K562 (cell line): ENCODE results near the gene AEN. TPM values are rescaled to one million over a fixed set of nuclear protein-coding genes. Genes with fewer than 3 reads are reported as not detected.

ENCODE experiments used
- ATAC-seq: fragments of 200-7000 bp; cut with Tn5 transposase; 3 replicates; pipeline ENCODE4 v1.9.1; 2020; ENCODE audit warnings: moderate library complexity
- BruUV-seq: library from RNA; stranded (reverse); fragments of 400-500 nt; replicated peaks from 2 replicates; lab custom pipeline; 2021; lab: Mats Ljungman, UMichigan
- CTCF ChIA-PET: fragments of 300-600 bp; formaldehyde crosslinking; extraction: SDS; loops from one replicate; lab custom pipeline; 2021; ENCODE audit warnings: low intra/inter-chr PET ratio; lab: Yijun Ruan, JAX
- POLR2A ChIA-PET: fragments of 300-600, 350-650 bp; sonication (Branson Sonifier 250); formaldehyde crosslinking; extraction: SDS; loops from one replicate; lab custom pipeline; 2021; ENCODE audit warnings: antibody characterized with exemption, inconsistent platforms; lab: Yijun Ruan, JAX
- DNase-seq, 4 experiments: peaks; one replicate each; pipeline versions ENCODE4 v3.0.0 to v3.0.0-alpha.2; 2011 to 2018; ENCODE audit warnings: low spot score in 3 of 4, mixed read lengths in 3 of 4; ENCODE audit errors: extremely low read depth in 1 of 4
- FAIRE-seq: peaks from 2 replicates; lab custom pipeline; 2011; peaks lifted over from hg19 to GRCh38; lab: Jason Lieb, UNC
- H2AFZ ChIP-seq: 2 replicates; pipeline ENCODE4 v1.6.0; 2011; ENCODE audit warnings: low read depth, low read length, control low read depth, inconsistent platforms
- H3K27ac ChIP-seq: fragments of 200-600 bp; 3 replicates; pipeline ENCODE4 v1.8.0; 2011; ENCODE audit warnings: low read depth, mild to moderate bottlenecking, control low read depth, inconsistent platforms, low read length, moderate library complexity, mixed read lengths; ENCODE audit errors: extremely low read depth
- H3K27me3 ChIP-seq, 2 experiments: fragments of 300-600 bp in 1 of 2; 2 replicates in 1 of 2; 3 replicates in 1 of 2; pipeline versions ENCODE4 v1.6.0 to v1.8.0; 2011; ENCODE audit warnings: inconsistent platforms in 2 of 2, low read length in 2 of 2, mild to moderate bottlenecking in 1 of 2, mixed read lengths in 1 of 2, moderate library complexity in 1 of 2; ENCODE audit not compliant: control insufficient read depth in 2 of 2, insufficient read depth in 2 of 2
- H3K36me3 ChIP-seq: fragments of 300-600 bp; 3 replicates; pipeline ENCODE4 v1.8.0; 2011; ENCODE audit warnings: mild to moderate bottlenecking, low read length, inconsistent platforms; ENCODE audit not compliant: control insufficient read depth, insufficient read depth
- H3K4me1 ChIP-seq, 2 experiments: fragments of 200-600 bp in 1 of 2; replicated peaks in 1 of 2; 2 replicates in 1 of 2; 3 replicates in 1 of 2; pipeline versions ENCODE4 v1.5.1 to v1.8.0; 2011; ENCODE audit warnings: inconsistent platforms in 2 of 2, low read length in 2 of 2, mild to moderate bottlenecking in 1 of 2, mixed read lengths in 1 of 2, moderate library complexity in 1 of 2; ENCODE audit not compliant: control insufficient read depth in 2 of 2, insufficient read depth in 2 of 2
- H3K4me2 ChIP-seq: 2 replicates; pipeline ENCODE4 v1.6.1; 2011; ENCODE audit warnings: low read length, control low read depth, inconsistent platforms, mixed read lengths; ENCODE audit not compliant: insufficient read depth
- H3K4me3 ChIP-seq: fragments of 200-600 bp; sonication (generic), shearing (Covaris generic); 2 replicates; pipeline ENCODE4 v1.5.1; 2016; ENCODE audit warnings: control low read depth, inconsistent platforms
- H3K79me2 ChIP-seq: fragments of 200-600 bp; 3 replicates; pipeline ENCODE4 v1.8.0; 2011; ENCODE audit warnings: low read length, inconsistent platforms; ENCODE audit not compliant: control insufficient read depth, insufficient read depth
- H3K9ac ChIP-seq, 2 experiments: 2 replicates each; pipeline versions ENCODE4 v1.6.0 to v1.6.1; 2011; ENCODE audit warnings: low read depth in 2 of 2, low read length in 2 of 2, control low read depth in 1 of 2, inconsistent platforms in 1 of 2, mild to moderate bottlenecking in 1 of 2, mixed read lengths in 1 of 2; ENCODE audit not compliant: insufficient read depth in 1 of 2
- H3K9me1 ChIP-seq: one replicate; pipeline ENCODE4 v1.6.0; 2011; ENCODE audit warnings: inconsistent platforms, mild to moderate bottlenecking, low read length, moderate library complexity; ENCODE audit not compliant: control insufficient read depth, insufficient read depth
- H3K9me3 ChIP-seq: replicated peaks from 2 replicates; pipeline ENCODE4 v1.5.1; 2011; ENCODE audit warnings: low read depth, low read length, inconsistent platforms; ENCODE audit not compliant: control insufficient read depth, insufficient read depth
- H4K20me1 ChIP-seq: replicated peaks from 2 replicates; pipeline ENCODE4 v1.6.1; 2011; ENCODE audit warnings: low read length, inconsistent platforms, mixed read lengths; ENCODE audit not compliant: control insufficient read depth, insufficient read depth
- BCOR ChIP-seq: fragments of 450-650 bp; IDR thresholded peaks from 2 replicates; pipeline ENCODE4 v1.6.1; 2016
- RBM25 ChIP-seq: fragments of 200-400 bp; formaldehyde crosslinking; IDR thresholded peaks from 2 replicates; pipeline ENCODE4 v1.6.1; 2018; ENCODE audit warnings: low read length, low read depth, moderate library complexity; ENCODE audit not compliant: severe bottlenecking
- SREBF2 ChIP-seq: sonication (generic); formaldehyde crosslinking; IDR thresholded peaks from 2 replicates; pipeline ENCODE4 v1.4.0; 2020; ENCODE audit warnings: mild to moderate bottlenecking, missing genetic modification reagents
- ZFP30 ChIP-seq: fragments of 250-450 bp; sonication (Bioruptor Pico); IDR thresholded peaks from 2 replicates; pipeline ENCODE4 v1.8.0; 2022; ENCODE audit warnings: moderate library complexity, mild to moderate bottlenecking, inconsistent platforms, borderline replicate concordance
- ZFPM2 ChIP-seq: fragments of 250-450 bp; sonication (Bioruptor Pico); IDR thresholded peaks from 2 replicates; pipeline ENCODE4 v1.5.1; 2022; ENCODE audit warnings: mild to moderate bottlenecking
- ZNF253 ChIP-seq: fragments of 250-450 bp; sonication (Bioruptor Pico); conservative IDR thresholded peaks from 2 replicates; pipeline ENCODE4 v1.6.1; 2021; ENCODE audit warnings: mild to moderate bottlenecking
- WGBS: fragments of 100-300 bp; shearing (Covaris generic); methylation state at CpG from one replicate; pipeline ENCODE4 v1.1.6; 2016; ENCODE audit warnings: low coverage, mixed read lengths; ENCODE audit not compliant: insufficient coverage; ENCODE audit errors: missing lambda C conversion rate; 5-methylcytosine and 5-hydroxymethylcytosine counted together
- in situ Hi-C: fragments of 300-500 bp; cut with MboI; formaldehyde crosslinking; loops from 4 replicates; pipeline ENCODE4 v1.15.0; 2018; ENCODE audit warnings: inconsistent platforms, mixed read lengths
- intact Hi-C: fragments of 100-400 bp; cut with micrococcal nuclease; formaldehyde crosslinking; loops from 2 replicates; pipeline ENCODE4 v1.14.2; 2022
- polyA plus RNA-seq, 8 experiments: library from polyadenylated mRNA; depleted of rRNA in 4 of 8; stranded (reverse) in 5 of 8; unstranded in 3 of 8; fragments of >200 nt; fragmentation: Nextera tagmentation in 2 of 8; fragmentation: Illumina TruSeq in 1 of 8; extraction: Ambion mirVana in 2 of 8; extraction: Trizol in 1 of 8; gene quantifications; 2 replicates each; pipeline versions ENCODE4 v1.2.1 to v1.2.3, GENCODE V29; 2011 to 2014; ENCODE audit warnings: inconsistent platforms in 1 of 8, missing spikeins in 1 of 8
- total RNA-seq, 7 experiments: library from RNA; depleted of rRNA in 6 of 7; stranded (reverse); fragments of >200 nt in 6 of 7; fragmentation: Illumina TruSeq in 2 of 7; extraction: Trizol in 2 of 7; gene quantifications; 2 replicates each; pipeline versions ENCODE4 v1.2.1 to v1.2.3, GENCODE V29; 2011 to 2021; ENCODE audit warnings: low replicate concordance in 1 of 7
- TF ChIP-seq, protein P1 (sequence below): fragments of 250-450 bp; sonication (Bioruptor Pico); IDR thresholded peaks from 2 replicates; pipeline ENCODE4 v1.8.0; 2021; ENCODE audit warnings: borderline replicate concordance, mild to moderate bottlenecking, moderate library complexity; ENCODE audit not compliant: poor library complexity, severe bottlenecking
- TF ChIP-seq, protein P2 (sequence below): fragments of 450-650 bp; IDR thresholded peaks from 2 replicates; pipeline ENCODE4 v1.7.1; 2018; ENCODE audit warnings: mild to moderate bottlenecking, low read depth; ENCODE audit not compliant: partially characterized antibody

AEN gene
- total and polyA plus RNA-seq, 9 of the 15 experiments (the other 6 are each of a cell fraction or from before 2014, with no cell fraction given), result 9.0 to 51.0 (median 32.8) TPM

DNA sequence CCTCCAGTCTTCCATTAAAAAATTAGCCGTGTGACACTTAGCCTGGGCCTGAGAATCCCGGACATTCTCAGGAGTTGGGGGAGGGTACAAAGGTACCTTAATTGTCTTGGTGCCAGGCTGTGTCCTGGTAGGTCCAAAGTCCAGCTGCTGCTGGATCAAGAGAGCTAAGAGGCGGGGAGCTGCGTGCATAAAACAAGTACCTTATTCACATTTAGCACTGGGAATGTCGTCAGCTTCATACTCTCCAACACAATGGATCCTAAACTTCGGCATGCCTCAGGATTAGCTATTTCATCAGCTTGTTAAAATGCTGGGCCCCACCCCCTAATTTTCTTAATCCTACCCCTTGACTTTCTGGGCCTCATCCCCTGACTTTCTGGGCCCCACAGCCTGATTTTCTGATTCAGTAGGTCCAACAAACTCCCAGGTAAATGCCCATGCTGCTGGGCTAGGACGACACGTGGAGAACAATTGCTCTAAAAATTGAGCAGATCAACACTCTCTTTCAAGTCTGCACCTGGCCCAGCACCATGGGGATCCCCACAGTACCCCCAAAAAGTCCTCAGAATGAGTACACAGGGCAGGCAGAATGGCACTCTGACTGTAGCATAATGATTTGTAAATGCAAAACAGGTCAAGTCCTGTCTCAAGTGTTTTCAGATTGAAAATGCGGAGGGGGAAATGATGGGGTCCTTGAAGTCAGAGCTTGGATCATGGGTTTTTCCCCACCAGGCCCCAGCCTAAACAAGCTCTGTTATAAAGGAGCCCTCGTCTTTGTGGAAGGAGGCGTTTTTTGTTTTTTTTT lies 5.6 kb upstream of the AEN start (continued):
- TF ChIP-seq SREBF2 (CRISPR knock-in tag) (no peak), ZFP30 (CRISPR knock-in tag) (no peak), ZNF253 (CRISPR knock-in tag) (no peak)
- TF ChIP-seq, protein P1, sequence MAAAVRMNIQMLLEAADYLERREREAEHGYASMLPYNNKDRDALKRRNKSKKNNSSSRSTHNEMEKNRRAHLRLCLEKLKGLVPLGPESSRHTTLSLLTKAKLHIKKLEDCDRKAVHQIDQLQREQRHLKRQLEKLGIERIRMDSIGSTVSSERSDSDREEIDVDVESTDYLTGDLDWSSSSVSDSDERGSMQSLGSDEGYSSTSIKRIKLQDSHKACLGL (CRISPR knock-in tag), result no peak
- TF ChIP-seq, protein P2, sequence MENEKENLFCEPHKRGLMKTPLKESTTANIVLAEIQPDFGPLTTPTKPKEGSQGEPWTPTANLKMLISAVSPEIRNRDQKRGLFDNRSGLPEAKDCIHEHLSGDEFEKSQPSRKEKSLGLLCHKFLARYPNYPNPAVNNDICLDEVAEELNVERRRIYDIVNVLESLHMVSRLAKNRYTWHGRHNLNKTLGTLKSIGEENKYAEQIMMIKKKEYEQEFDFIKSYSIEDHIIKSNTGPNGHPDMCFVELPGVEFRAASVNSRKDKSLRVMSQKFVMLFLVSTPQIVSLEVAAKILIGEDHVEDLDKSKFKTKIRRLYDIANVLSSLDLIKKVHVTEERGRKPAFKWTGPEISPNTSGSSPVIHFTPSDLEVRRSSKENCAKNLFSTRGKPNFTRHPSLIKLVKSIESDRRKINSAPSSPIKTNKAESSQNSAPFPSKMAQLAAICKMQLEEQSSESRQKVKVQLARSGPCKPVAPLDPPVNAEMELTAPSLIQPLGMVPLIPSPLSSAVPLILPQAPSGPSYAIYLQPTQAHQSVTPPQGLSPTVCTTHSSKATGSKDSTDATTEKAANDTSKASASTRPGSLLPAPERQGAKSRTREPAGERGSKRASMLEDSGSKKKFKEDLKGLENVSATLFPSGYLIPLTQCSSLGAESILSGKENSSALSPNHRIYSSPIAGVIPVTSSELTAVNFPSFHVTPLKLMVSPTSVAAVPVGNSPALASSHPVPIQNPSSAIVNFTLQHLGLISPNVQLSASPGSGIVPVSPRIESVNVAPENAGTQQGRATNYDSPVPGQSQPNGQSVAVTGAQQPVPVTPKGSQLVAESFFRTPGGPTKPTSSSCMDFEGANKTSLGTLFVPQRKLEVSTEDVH, result no peak

DNA sequence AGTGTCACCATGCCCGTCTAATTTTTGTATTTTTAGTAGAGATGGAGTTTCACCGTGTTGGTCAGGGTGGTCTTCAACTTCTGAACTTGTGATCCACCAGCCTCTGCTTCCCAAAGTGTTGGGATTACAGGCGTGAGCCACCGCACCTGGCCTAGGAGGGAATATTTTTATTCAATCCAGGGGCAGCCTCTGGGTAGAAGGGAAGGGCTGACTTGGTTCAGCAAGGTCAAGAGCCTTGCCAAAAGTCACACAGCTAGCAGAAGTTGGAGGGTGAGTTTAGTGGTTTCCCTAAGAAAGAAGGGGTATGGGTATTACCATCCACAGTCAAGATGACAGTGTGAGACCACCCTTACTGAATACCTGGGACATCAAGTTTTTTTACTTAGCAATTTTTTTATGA lies 4.9 kb upstream of the AEN start:
- POLR2A ChIA-PET, result no interaction called here
- intact Hi-C loops, result no loop called here
- Histone ChIP-seq H3K9me3 (no peaks in the 10 kb centered on the region), H3K27me3 (peaks cover 0 to 11% of the 10 kb centered on the region in 2 experiments; a peak in 1 of 5 replicates), H3K79me2 (peaks cover 7% of the 10 kb centered on the region), H3K4me1 (peaks cover 4 to 10% of the 10 kb centered on the region in 2 experiments; a peak in 4 of 5 replicates), H2AFZ (no peak overlapping the region), H3K4me2 (no peak overlapping the region)
- no peak for ATAC-seq
- BruUV-seq, result no TSS peak
- CTCF ChIA-PET, result no interaction called here
- FAIRE-seq, result no peak
- TF ChIP-seq ZFPM2 (CRISPR knock-in tag) (no peak), RBM25 (peak; percentile 63), BCOR (peak; percentile 65)
- TF ChIP-seq, all 486 proteins: peak for 2
- no peak overlapping the region for H3K4me3 ChIP-seq
- in situ Hi-C loops, result loop anchor here (5.0 kb wide), 1 partner anchor 139 kb away; no protein-coding TSS in a partner anchor
- H3K9ac ChIP-seq, result no peak overlapping the region
- H4K20me1 ChIP-seq, result no peaks in the 10 kb centered on the region
- H3K36me3 ChIP-seq, result no peaks in the 10 kb centered on the region
- H3K9me1 ChIP-seq, result no peaks in the 10 kb centered on the region
- DNase-seq, result no peak
- H3K27ac ChIP-seq, result no peak overlapping the region
- 47% methylated on average over 4 of the region's 4 CpGs for WGBS
